Neural cell (in vitro differentiated cells): ENCODE data around the gene CISH. TPM values are rescaled to one million over a fixed set of nuclear protein-coding genes. Genes with fewer than 3 reads are reported as not detected.

Experiments used
- H2AFZ ChIP-seq: fragments of 200-600, 300-800 bp; sonication (generic), shearing (Covaris generic); 2 replicates; pipeline ENCODE4 v1.6.0; 2014; ENCODE audit warnings: low read depth, mild to moderate bottlenecking, antibody characterized with exemption, low read length, moderate library complexity
- H3F3A ChIP-seq: fragments of 200-600 bp; shearing (Covaris generic); 2 replicates; pipeline ENCODE4 v1.6.1; 2016; ENCODE audit warnings: mild to moderate bottlenecking, moderate library complexity, mixed read lengths, antibody characterized with exemption, low read length; ENCODE audit not compliant: insufficient read depth, poor library complexity, severe bottlenecking
- H3K27ac ChIP-seq: fragments of 200-600, 300-800 bp; sonication (generic), shearing (Covaris generic); 2 replicates; pipeline ENCODE4 v1.5.1; 2014; ENCODE audit warnings: mild to moderate bottlenecking, low read length, moderate library complexity
- H3K27me3 ChIP-seq: fragments of 300-800, 200-600 bp; sonication (generic), shearing (Covaris generic); 2 replicates; pipeline ENCODE4 v1.6.0; 2014; ENCODE audit warnings: mild to moderate bottlenecking, low read depth, low read length, moderate library complexity; ENCODE audit not compliant: insufficient read depth
- H3K36me3 ChIP-seq: fragments of 300-800, 200-600 bp; sonication (generic), shearing (Covaris generic); 2 replicates; pipeline ENCODE4 v1.5.1; 2014; ENCODE audit warnings: mild to moderate bottlenecking, antibody characterized with exemption, low read length, moderate library complexity; ENCODE audit not compliant: insufficient read depth
- H3K4me2 ChIP-seq: fragments of 300-800, 200-600 bp; sonication (generic), shearing (Covaris generic); 2 replicates; pipeline ENCODE4 v1.6.0; 2014; ENCODE audit warnings: mild to moderate bottlenecking, low read length
- H3K4me3 ChIP-seq: fragments of 300-800, 200-600 bp; sonication (generic), shearing (Covaris generic); 2 replicates; pipeline ENCODE4 v1.5.1; 2014; ENCODE audit warnings: mild to moderate bottlenecking, low read length, moderate library complexity
- H3K79me2 ChIP-seq: fragments of 200-600 bp; shearing (Covaris generic); replicated peaks from 2 replicates; pipeline ENCODE4 v1.6.0; 2014; ENCODE audit warnings: mild to moderate bottlenecking, low read length, moderate library complexity; ENCODE audit not compliant: insufficient read depth
- H3K9ac ChIP-seq: fragments of 300-800, 200-600 bp; sonication (generic), shearing (Covaris generic); 2 replicates; pipeline ENCODE4 v1.6.1; 2016; ENCODE audit warnings: mild to moderate bottlenecking, low read length, mixed read lengths
- H3K9me2 ChIP-seq: fragments of 200-600 bp; shearing (Covaris generic); 2 replicates; pipeline ENCODE4 v1.6.1; 2016; ENCODE audit warnings: mild to moderate bottlenecking, low read length, mixed read lengths; ENCODE audit not compliant: insufficient read depth
- H3K9me3 ChIP-seq: fragments of 200-600, 300-800 bp; sonication (generic), shearing (Covaris generic); 2 replicates; pipeline ENCODE4 v1.6.1; 2016; ENCODE audit warnings: mild to moderate bottlenecking, mixed run types, low read length, moderate library complexity, mixed read lengths
- H4K20me1 ChIP-seq: fragments of 200-600 bp; shearing (Covaris generic); 2 replicates; pipeline ENCODE4 v1.6.1; 2016; ENCODE audit warnings: mild to moderate bottlenecking, mixed run types; ENCODE audit not compliant: insufficient read depth
- CTCF ChIP-seq: fragments of 450-650 bp; IDR thresholded peaks from 2 replicates; pipeline ENCODE4 v1.5.1; 2014; ENCODE audit warnings: antibody characterized with exemption, mild to moderate bottlenecking, moderate library complexity; ENCODE audit not compliant: poor library complexity, severe bottlenecking
- EP300 ChIP-seq: fragments of 450-650 bp; conservative IDR thresholded peaks from 2 replicates; pipeline ENCODE4 v1.6.1; 2014; ENCODE audit warnings: antibody characterized with exemption, mild to moderate bottlenecking, moderate library complexity; ENCODE audit not compliant: poor library complexity, severe bottlenecking
- EZH2 ChIP-seq: fragments of 200-600, 300-800 bp; shearing (Covaris generic), sonication (generic); IDR thresholded peaks from 2 replicates; pipeline ENCODE4 v1.6.1; 2014; ENCODE audit warnings: antibody characterized with exemption, low read length, borderline replicate concordance, mild to moderate bottlenecking; ENCODE audit not compliant: insufficient read depth, poor library complexity, severe bottlenecking
- MXI1 ChIP-seq: fragments of 450-650 bp; conservative IDR thresholded peaks from 2 replicates; pipeline ENCODE4 v1.6.1; 2014; ENCODE audit warnings: antibody characterized with exemption, mild to moderate bottlenecking; ENCODE audit not compliant: poor library complexity, severe bottlenecking
- POLR2AphosphoS5 ChIP-seq: IDR thresholded peaks from 2 replicates; pipeline ENCODE4 v1.6.1; 2012
- RAD21 ChIP-seq: fragments of 450-650 bp; conservative IDR thresholded peaks from 2 replicates; pipeline ENCODE4 v1.6.1; 2014; ENCODE audit warnings: antibody characterized with exemption, mild to moderate bottlenecking, moderate library complexity
- REST ChIP-seq: IDR thresholded peaks from 2 replicates; pipeline ENCODE4 v1.6.1; 2012; ENCODE audit warnings: borderline replicate concordance
- SMC3 ChIP-seq: fragments of 450-650 bp; conservative IDR thresholded peaks from 2 replicates; pipeline ENCODE4 v1.6.1; 2014; ENCODE audit warnings: antibody characterized with exemption, mild to moderate bottlenecking, moderate library complexity; ENCODE audit not compliant: poor library complexity
- TAF1 ChIP-seq: IDR thresholded peaks from 2 replicates; pipeline ENCODE4 v1.6.1; 2012; ENCODE audit warnings: low read depth
- polyA plus RNA-seq: library from polyadenylated mRNA; depleted of rRNA; stranded (reverse); fragments of >200 nt; gene quantifications from 2 replicates; pipeline ENCODE4 v1.2.3, GENCODE V29; 2014

The CISH gene
- polyA plus RNA-seq, 1 donor from 2014 or later = not detected

- Histone ChIP-seq H3K9me3 (no peaks in the 10 kb centered on the region), H3F3A (no peaks in the 10 kb centered on the region), H3K9ac (no peak overlapping the region)
These were observed 53.7 kb downstream of the CISH start for GRCh38 chr3:50557915-50558314.

GRCh38 chr3:50557106-50557505 lies 54.5 kb downstream of the CISH start:
- Histone ChIP-seq H2AFZ (no peak overlapping the region), H3K36me3 (no peaks in the 10 kb centered on the region), H3K4me3 (no peak overlapping the region), H3F3A (no peaks in the 10 kb centered on the region), H3K9me3 (no peaks in the 10 kb centered on the region), H3K4me2 (no peak overlapping the region), H4K20me1 (no peaks in the 10 kb centered on the region), H3K9ac (no peak overlapping the region), H3K9me2 (no peaks in the 10 kb centered on the region), H3K27me3 (no peaks in the 10 kb centered on the region), H3K79me2 (no peaks in the 10 kb centered on the region), H3K27ac (no peak overlapping the region)
- TF ChIP-seq POLR2AphosphoS5 (no peak), EP300 (no peak), REST (no peak)

More at GRCh38 chr3:50557915-50558314, 53.7 kb downstream of the CISH start:
- H3K79me2 ChIP-seq = no peaks in the 10 kb centered on the region
- H4K20me1 ChIP-seq = no peaks in the 10 kb centered on the region
- H3K27me3 ChIP-seq = no peaks in the 10 kb centered on the region
- H3K4me2 ChIP-seq = no peak overlapping the region
- H3K9me2 ChIP-seq = no peaks in the 10 kb centered on the region
- no peak overlapping the region for H3K4me3 ChIP-seq
- TF ChIP-seq EP300 (no peak), EZH2 (no peak), SMC3 (no peak), POLR2AphosphoS5 (no peak), RAD21 (no peak), REST (no peak), MXI1 (no peak), TAF1 (no peak), CTCF (no peak)
- H3K36me3 ChIP-seq = no peaks in the 10 kb centered on the region
- H3K27ac ChIP-seq = no peak overlapping the region
- H2AFZ ChIP-seq = no peak overlapping the region

Other genes starting within 250 kb of the CISH start
- gene CACNA2D2, start 108.1 kb downstream of the CISH start, polyA plus RNA-seq = 7.8 and 11.4 TPM in 2 replicates
- 24.5 and 39.9 TPM in 2 replicates for gene C3orf18, start 44.0 kb downstream of the CISH start, polyA plus RNA-seq
- 24.4 and 36.8 TPM in 2 replicates for gene HEMK1, start 42.3 kb downstream of the CISH start, polyA plus RNA-seq
- gene MAPKAPK3, start 5.4 kb upstream of the CISH start, polyA plus RNA-seq = 4.3 and 6.6 TPM in 2 replicates
- 15.6 and 18.7 TPM in 2 replicates for gene DOCK3, start 63.2 kb upstream of the CISH start, polyA plus RNA-seq